IgD-negative memory B cell (primary cell): Measurements from ENCODE around the gene GRK5. TPM values are rescaled to one million over a fixed set of nuclear protein-coding genes. Genes with fewer than 3 reads are reported as not detected.

Source experiments
- H3K27ac Mint-ChIP-seq, 3 donors: one replicate each; pipeline ENCODE4 v1.8.0; 2020 to 2022; ENCODE audit warnings: mild to moderate bottlenecking in 3 of 3, mixed read lengths in 3 of 3, moderate library complexity in 1 of 3
- H3K27me3 Mint-ChIP-seq: one replicate; pipeline ENCODE4 v1.8.0; 2021; ENCODE audit warnings: mixed read lengths
- H3K36me3 Mint-ChIP-seq: one replicate; pipeline ENCODE4 v1.8.0; 2020; ENCODE audit warnings: mild to moderate bottlenecking, mixed read lengths
- H3K4me1 Mint-ChIP-seq, 3 donors: one replicate each; pipeline ENCODE4 v1.8.0; 2020 to 2022; ENCODE audit warnings: mixed read lengths in 3 of 3, mild to moderate bottlenecking in 1 of 3
- H3K4me3 Mint-ChIP-seq, 4 donors: one replicate each; pipeline ENCODE4 v1.8.0; 2020 to 2022; ENCODE audit warnings: mild to moderate bottlenecking in 4 of 4, mixed read lengths in 4 of 4, moderate library complexity in 3 of 4
- H3K9me3 Mint-ChIP-seq, 3 donors: one replicate each; pipeline ENCODE4 v1.8.0; 2020 to 2021; ENCODE audit warnings: mixed read lengths in 3 of 3, mild to moderate bottlenecking in 1 of 3
- polyA plus RNA-seq: library from polyadenylated mRNA; unstranded; fragments of 300-500 nt; fragmentation: Illumina TruSeq; gene quantifications from one replicate; pipeline ENCODE4 v1.2.3, GENCODE V29; 2021

GRK5 gene
- polyA plus RNA-seq, 1 donor from 2014 or later, result 18.1 TPM

GRCh38 chr10:119418362-119418761, 211.0 kb downstream of the GRK5 start:
- Mint-ChIP-seq H3K27me3 (no peaks in the 10 kb centered on the region), H3K4me1 (peaks cover 0 to 2% (median 2%) of the 10 kb centered on the region in 3 donors), H3K36me3 (peaks cover 3% of the 10 kb centered on the region), H3K9me3 (no peaks in the 10 kb centered on the region), H3K27ac (no peak overlapping the region), H3K4me3 (no peak overlapping the region)

- Mint-ChIP-seq H3K4me1 (peaks cover 0 to 6% (median 2%) of the 10 kb centered on the region in 3 donors), H3K27ac (no peak overlapping the region), H3K9me3 (no peaks in the 10 kb centered on the region), H3K4me3 (no peak overlapping the region), H3K36me3 (peaks cover 2% of the 10 kb centered on the region), H3K27me3 (no peaks in the 10 kb centered on the region)
These were observed 212.6 kb downstream of the GRK5 start for GRCh38 chr10:119419931-119420330.

- H3K36me3 Mint-ChIP-seq, result peaks cover 2% of the 10 kb centered on the region
- H3K27ac Mint-ChIP-seq, result no peak overlapping the region
- peaks cover 0 to 8% (median 4%) of the 10 kb centered on the region in 3 donors for H3K4me1 Mint-ChIP-seq
- no peaks in the 10 kb centered on the region for H3K9me3 Mint-ChIP-seq
- no peak overlapping the region for H3K4me3 Mint-ChIP-seq
- no peaks in the 10 kb centered on the region for H3K27me3 Mint-ChIP-seq
These were observed 213.8 kb downstream of the GRK5 start for GRCh38 chr10:119420950-119421875.

GRCh38 chr10:119421891-119422681, 214.7 kb downstream of the GRK5 start:
- H3K36me3 Mint-ChIP-seq, result peaks cover 2% of the 10 kb centered on the region
- peak overlapping the region in 1 of 3 donors; percentile 48 for H3K27ac Mint-ChIP-seq
- H3K27me3 Mint-ChIP-seq, result no peaks in the 10 kb centered on the region
- H3K4me3 Mint-ChIP-seq, result no peak overlapping the region
- no peaks in the 10 kb centered on the region for H3K9me3 Mint-ChIP-seq
- peaks cover 0 to 6% (median 2%) of the 10 kb centered on the region in 3 donors for H3K4me1 Mint-ChIP-seq

- no peaks in the 10 kb centered on the region for H3K36me3 Mint-ChIP-seq
- H3K27me3 Mint-ChIP-seq, result no peaks in the 10 kb centered on the region
- H3K27ac Mint-ChIP-seq, result peak overlapping the region in 1 of 3 donors; percentile 48
- H3K4me3 Mint-ChIP-seq, result no peak overlapping the region
- peaks cover 0 to 6% (median 2%) of the 10 kb centered on the region in 3 donors for H3K4me1 Mint-ChIP-seq
- no peaks in the 10 kb centered on the region for H3K9me3 Mint-ChIP-seq
These were observed 215.5 kb downstream of the GRK5 start for GRCh38 chr10:119422682-119423509.

GRCh38 chr10:119423510-119424257, 216.3 kb downstream of the GRK5 start:
- Mint-ChIP-seq H3K4me3 (no peak overlapping the region), H3K36me3 (no peaks in the 10 kb centered on the region), H3K27me3 (no peaks in the 10 kb centered on the region), H3K4me1 (peaks cover 0 to 6% (median 2%) of the 10 kb centered on the region in 3 donors), H3K27ac (peak overlapping the region in 1 of 3 donors; percentile 41), H3K9me3 (no peaks in the 10 kb centered on the region)

- Mint-ChIP-seq H3K9me3 (no peaks in the 10 kb centered on the region), H3K4me1 (peaks cover 0 to 6% (median 2%) of the 10 kb centered on the region in 3 donors), H3K36me3 (no peaks in the 10 kb centered on the region), H3K27me3 (no peaks in the 10 kb centered on the region), H3K4me3 (no peak overlapping the region), H3K27ac (no peak overlapping the region)
These were observed 217.0 kb downstream of the GRK5 start for GRCh38 chr10:119424258-119424975.

GRCh38 chr10:119425102-119425880, 217.9 kb downstream of the GRK5 start:
- Mint-ChIP-seq H3K4me3 (no peak overlapping the region), H3K27me3 (no peaks in the 10 kb centered on the region), H3K4me1 (peaks cover 0 to 6% (median 2%) of the 10 kb centered on the region in 3 donors), H3K9me3 (no peaks in the 10 kb centered on the region), H3K27ac (peak overlapping the region in 1 of 3 donors; percentile 60), H3K36me3 (no peaks in the 10 kb centered on the region)

- Mint-ChIP-seq H3K36me3 (no peaks in the 10 kb centered on the region), H3K4me1 (peaks cover 0 to 6% (median 2%) of the 10 kb centered on the region in 3 donors), H3K9me3 (no peaks in the 10 kb centered on the region), H3K27me3 (no peaks in the 10 kb centered on the region), H3K4me3 (no peak overlapping the region), H3K27ac (peak overlapping the region in 1 of 3 donors; percentile 60)
These were observed 218.5 kb downstream of the GRK5 start for GRCh38 chr10:119425881-119426170.

- H3K9me3 Mint-ChIP-seq, result no peaks in the 10 kb centered on the region
- peaks cover 0 to 6% (median 2%) of the 10 kb centered on the region in 3 donors for H3K4me1 Mint-ChIP-seq
- H3K4me3 Mint-ChIP-seq, result no peak overlapping the region
- H3K27me3 Mint-ChIP-seq, result no peaks in the 10 kb centered on the region
- H3K36me3 Mint-ChIP-seq, result no peaks in the 10 kb centered on the region
- no peak overlapping the region for H3K27ac Mint-ChIP-seq
These were observed 219.3 kb downstream of the GRK5 start for GRCh38 chr10:119426699-119427098.

- Mint-ChIP-seq H3K4me3 (no peak overlapping the region), H3K9me3 (no peaks in the 10 kb centered on the region), H3K36me3 (no peaks in the 10 kb centered on the region), H3K27me3 (no peaks in the 10 kb centered on the region), H3K27ac (no peak overlapping the region), H3K4me1 (peaks cover 0 to 6% (median 2%) of the 10 kb centered on the region in 3 donors)
These were observed 220.0 kb downstream of the GRK5 start for GRCh38 chr10:119427263-119427864.

GRCh38 chr10:119428789-119429188, 221.4 kb downstream of the GRK5 start:
- peak overlapping the region in 1 of 3 donors; percentile 69 for H3K27ac Mint-ChIP-seq
- H3K27me3 Mint-ChIP-seq, result no peaks in the 10 kb centered on the region
- H3K4me1 Mint-ChIP-seq, result peaks cover 0 to 6% (median 2%) of the 10 kb centered on the region in 3 donors
- no peaks in the 10 kb centered on the region for H3K9me3 Mint-ChIP-seq
- H3K36me3 Mint-ChIP-seq, result peaks cover 7% of the 10 kb centered on the region
- H3K4me3 Mint-ChIP-seq, result no peak overlapping the region

- peaks cover 16% of the 10 kb centered on the region for H3K36me3 Mint-ChIP-seq
- H3K27me3 Mint-ChIP-seq, result no peaks in the 10 kb centered on the region
- H3K9me3 Mint-ChIP-seq, result peaks cover 0 to 3% (median 0%) of the 10 kb centered on the region in 3 donors
- peak overlapping the region in 1 of 3 donors; percentile 69 for H3K27ac Mint-ChIP-seq
- peaks cover 0 to 3% (median 2%) of the 10 kb centered on the region in 3 donors for H3K4me1 Mint-ChIP-seq
- H3K4me3 Mint-ChIP-seq, result no peak overlapping the region
These were observed 222.4 kb downstream of the GRK5 start for GRCh38 chr10:119429771-119430170.
